HepG2 (cell line): ENCODE results near the gene ZKSCAN4. TPM values are rescaled to one million over a fixed set of nuclear protein-coding genes. Genes with fewer than 3 reads are reported as not detected.

ENCODE experiments used
- FOXC1 ChIP-seq: sonication (generic); formaldehyde crosslinking; IDR thresholded peaks from 2 replicates; pipeline ENCODE4 v1.8.0; 2022; ENCODE audit warnings: mild to moderate bottlenecking, missing genetic modification reagents, borderline replicate concordance
- HOXA3 ChIP-seq: sonication (generic); formaldehyde crosslinking; IDR thresholded peaks from 2 replicates; pipeline ENCODE4 v1.5.0; 2020; ENCODE audit warnings: missing genetic modification reagents
- JDP2 ChIP-seq: sonication (generic); formaldehyde crosslinking; IDR thresholded peaks from 2 replicates; pipeline ENCODE4 v1.8.1; 2022; ENCODE audit warnings: missing genetic modification reagents, borderline replicate concordance
- MAZ ChIP-seq, 2 experiments: sonication (generic) in 1 of 2; formaldehyde crosslinking in 1 of 2; IDR thresholded peaks; 2 replicates each; pipeline versions ENCODE4 v1.5.0 to v1.6.1; 2012 to 2020; ENCODE audit warnings: low read depth in 2 of 2, mild to moderate bottlenecking in 2 of 2, borderline replicate concordance in 1 of 2, improper control_type of control experiment in 1 of 2, low read length in 1 of 2, missing genetic modification reagents in 1 of 2, moderate library complexity in 1 of 2
- NRL ChIP-seq: sonication (generic); formaldehyde crosslinking; IDR thresholded peaks from 2 replicates; pipeline ENCODE4 v1.5.0; 2020; ENCODE audit warnings: missing genetic modification reagents, mild to moderate bottlenecking, moderate library complexity, borderline replicate concordance
- POLR2AphosphoS5 ChIP-seq: IDR thresholded peaks from 2 replicates; pipeline ENCODE4 v1.6.1; 2012; ENCODE audit warnings: low read depth, low read length
- TOE1 ChIP-seq: sonication (generic); formaldehyde crosslinking; IDR thresholded peaks from 2 replicates; pipeline ENCODE4 v1.4.0; 2020; ENCODE audit warnings: mild to moderate bottlenecking, missing genetic modification reagents
- XRCC5 ChIP-seq: fragments of 200-400 bp; formaldehyde crosslinking; optimal IDR thresholded peaks from 2 replicates; pipeline ENCODE3; 2017; ENCODE audit warnings: mild to moderate bottlenecking, low read length
- ZBTB3 ChIP-seq: sonication (generic); formaldehyde crosslinking; IDR thresholded peaks from 2 replicates; pipeline ENCODE4 v1.4.0; 2020; ENCODE audit warnings: low read depth, mild to moderate bottlenecking, moderate library complexity, missing genetic modification reagents, borderline replicate concordance
- ZBTB49 ChIP-seq: sonication (generic); formaldehyde crosslinking; IDR thresholded peaks from 2 replicates; pipeline ENCODE4 v1.4.0; 2020; ENCODE audit warnings: missing genetic modification reagents, borderline replicate concordance
- ZFP91 ChIP-seq: sonication (generic); formaldehyde crosslinking; IDR thresholded peaks from 2 replicates; pipeline ENCODE4 v1.9.0; 2022; ENCODE audit warnings: missing genetic modification reagents, mild to moderate bottlenecking, borderline replicate concordance
- ZNF224 ChIP-seq: sonication (generic); formaldehyde crosslinking; IDR thresholded peaks from 2 replicates; pipeline ENCODE4 v1.5.0; 2020; ENCODE audit warnings: mild to moderate bottlenecking, missing genetic modification reagents
- ZNF619 ChIP-seq: sonication (generic); formaldehyde crosslinking; IDR thresholded peaks from 2 replicates; pipeline ENCODE4 v1.4.0; 2020; ENCODE audit warnings: mild to moderate bottlenecking, missing genetic modification reagents
- ZNF775 ChIP-seq: sonication (generic); formaldehyde crosslinking; IDR thresholded peaks from 2 replicates; pipeline ENCODE4 v1.4.0; 2020; ENCODE audit warnings: missing genetic modification reagents, mild to moderate bottlenecking, moderate library complexity, borderline replicate concordance
- ZNF841 ChIP-seq: sonication (generic); formaldehyde crosslinking; IDR thresholded peaks from 2 replicates; pipeline ENCODE4 v1.8.1; 2023; ENCODE audit warnings: missing genetic modification reagents, borderline replicate concordance
- ZSCAN29 ChIP-seq: sonication (generic); formaldehyde crosslinking; conservative IDR thresholded peaks from 2 replicates; pipeline ENCODE4 v1.4.0; 2020; ENCODE audit warnings: mild to moderate bottlenecking, missing genetic modification reagents
- polyA plus RNA-seq, 8 experiments: library from polyadenylated mRNA; depleted of rRNA in 3 of 8; stranded (reverse) in 7 of 8; unstranded in 1 of 8; fragments of >200 nt; fragmentation: Illumina TruSeq in 4 of 8; extraction: Trizol in 4 of 8; gene quantifications; 2 replicates each; pipeline versions ENCODE4 v1.2.1 to v1.2.3, GENCODE V29; 2011 to 2016; ENCODE audit warnings: low read depth in 4 of 8, missing spikeins in 1 of 8, mixed read lengths in 1 of 8; ENCODE audit not compliant: insufficient read depth in 1 of 8
- total RNA-seq, 5 experiments: library from RNA; depleted of rRNA; stranded (reverse); fragments of >200 nt; fragmentation: Illumina TruSeq; extraction: Trizol; gene quantifications; 2 replicates each; pipeline ENCODE4 v1.2.3, GENCODE V29; 2016; ENCODE audit warnings: low read depth in 1 of 5
- TF ChIP-seq, protein P1 (sequence below): sonication (generic); formaldehyde crosslinking; IDR thresholded peaks from 2 replicates; pipeline ENCODE4 v1.4.0; 2020; ENCODE audit warnings: missing genetic modification reagents
- TF ChIP-seq, protein P2 (sequence below): sonication (generic); formaldehyde crosslinking; IDR thresholded peaks from 2 replicates; pipeline ENCODE4 v1.9.0; 2022; ENCODE audit warnings: low read depth, missing genetic modification reagents

ZKSCAN4 gene
- total and polyA plus RNA-seq, 2 of the 13 experiments (the other 11 are each of a cell fraction or from before 2014, with no cell fraction given), result 2.9 to 7.8 TPM

DNA sequence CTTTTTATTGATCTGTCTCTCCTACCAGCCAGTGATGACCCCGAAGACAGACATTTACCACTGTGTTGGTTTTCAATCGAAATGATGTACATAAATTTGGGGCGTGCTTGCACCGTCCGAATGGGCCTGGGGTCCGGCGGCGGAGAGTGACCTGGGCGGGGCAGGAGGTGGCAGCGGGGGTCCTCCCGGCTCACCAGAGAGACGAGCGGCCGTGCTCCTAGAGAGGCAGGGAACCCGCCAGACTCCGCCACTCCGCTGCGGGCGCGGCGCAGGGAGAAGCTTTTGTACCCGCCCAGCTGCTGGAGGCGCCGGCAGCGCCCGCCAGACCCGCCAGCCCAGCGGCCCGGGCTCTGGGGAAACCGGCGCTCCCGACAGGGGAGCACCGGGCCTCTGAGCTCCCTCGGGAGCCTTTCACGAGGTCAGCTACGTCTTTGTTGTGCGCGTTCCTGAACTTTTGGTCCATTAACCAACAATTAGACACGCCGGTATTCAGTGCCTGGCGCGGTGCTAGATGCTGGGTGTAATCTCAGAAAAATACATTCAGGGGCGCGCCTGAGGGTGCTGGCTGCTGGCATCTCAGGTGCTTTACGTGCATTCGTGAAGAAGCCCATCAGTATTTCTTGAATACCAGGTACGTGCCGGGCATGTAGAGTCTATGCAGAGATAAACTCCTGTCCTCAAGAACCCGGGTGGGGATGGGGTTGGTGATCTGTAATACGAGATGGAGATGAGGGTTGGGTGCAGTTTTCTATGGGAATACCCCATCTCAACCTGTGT is 29.4 kb upstream of the ZKSCAN4 start, which contains the start of gene PGBD1 (continued):
- no peak for TF ChIP-seq ZBTB49
- TF ChIP-seq JDP2 (CRISPR knock-in tag), result no peak
- no peak for TF ChIP-seq ZNF841
- peak; percentile 73; the same call in 1 of the 2 replicates for TF ChIP-seq ZNF224 (CRISPR knock-in tag)
- peak; percentile 88 for TF ChIP-seq ZNF619 (CRISPR knock-in tag)
- TF ChIP-seq HOXA3, result peak; percentile 83
- peak; percentile 67 for TF ChIP-seq POLR2AphosphoS5
- TF ChIP-seq TOE1, result no peak
- no peak for TF ChIP-seq MAZ (IDR thresholded peaks at IDR 0.05; ENCODE audit: borderline replicate concordance, low read depth, low read length)
- peak; percentile 86 for TF ChIP-seq MAZ (CRISPR knock-in tag; IDR thresholded peaks at IDR 0.05; ENCODE audit: low read depth)
- peak; percentile 86 for TF ChIP-seq ZFP91 (CRISPR knock-in tag)
- peak; percentile 72; the same call in 1 of the 2 replicates for TF ChIP-seq FOXC1
- TF ChIP-seq NRL, result peak; percentile 79; the same call in 1 of the 2 replicates
- TF ChIP-seq, protein P1, sequence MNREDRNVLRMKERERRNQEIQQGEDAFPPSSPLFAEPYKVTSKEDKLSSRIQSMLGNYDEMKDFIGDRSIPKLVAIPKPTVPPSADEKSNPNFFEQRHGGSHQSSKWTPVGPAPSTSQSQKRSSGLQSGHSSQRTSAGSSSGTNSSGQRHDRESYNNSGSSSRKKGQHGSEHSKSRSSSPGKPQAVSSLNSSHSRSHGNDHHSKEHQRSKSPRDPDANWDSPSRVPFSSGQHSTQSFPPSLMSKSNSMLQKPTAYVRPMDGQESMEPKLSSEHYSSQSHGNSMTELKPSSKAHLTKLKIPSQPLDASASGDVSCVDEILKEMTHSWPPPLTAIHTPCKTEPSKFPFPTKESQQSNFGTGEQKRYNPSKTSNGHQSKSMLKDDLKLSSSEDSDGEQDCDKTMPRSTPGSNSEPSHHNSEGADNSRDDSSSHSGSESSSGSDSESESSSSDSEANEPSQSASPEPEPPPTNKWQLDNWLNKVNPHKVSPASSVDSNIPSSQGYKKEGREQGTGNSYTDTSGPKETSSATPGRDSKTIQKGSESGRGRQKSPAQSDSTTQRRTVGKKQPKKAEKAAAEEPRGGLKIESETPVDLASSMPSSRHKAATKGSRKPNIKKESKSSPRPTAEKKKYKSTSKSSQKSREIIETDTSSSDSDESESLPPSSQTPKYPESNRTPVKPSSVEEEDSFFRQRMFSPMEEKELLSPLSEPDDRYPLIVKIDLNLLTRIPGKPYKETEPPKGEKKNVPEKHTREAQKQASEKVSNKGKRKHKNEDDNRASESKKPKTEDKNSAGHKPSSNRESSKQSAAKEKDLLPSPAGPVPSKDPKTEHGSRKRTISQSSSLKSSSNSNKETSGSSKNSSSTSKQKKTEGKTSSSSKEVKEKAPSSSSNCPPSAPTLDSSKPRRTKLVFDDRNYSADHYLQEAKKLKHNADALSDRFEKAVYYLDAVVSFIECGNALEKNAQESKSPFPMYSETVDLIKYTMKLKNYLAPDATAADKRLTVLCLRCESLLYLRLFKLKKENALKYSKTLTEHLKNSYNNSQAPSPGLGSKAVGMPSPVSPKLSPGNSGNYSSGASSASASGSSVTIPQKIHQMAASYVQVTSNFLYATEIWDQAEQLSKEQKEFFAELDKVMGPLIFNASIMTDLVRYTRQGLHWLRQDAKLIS (CRISPR knock-in tag), result no peak
- TF ChIP-seq, protein P2, sequence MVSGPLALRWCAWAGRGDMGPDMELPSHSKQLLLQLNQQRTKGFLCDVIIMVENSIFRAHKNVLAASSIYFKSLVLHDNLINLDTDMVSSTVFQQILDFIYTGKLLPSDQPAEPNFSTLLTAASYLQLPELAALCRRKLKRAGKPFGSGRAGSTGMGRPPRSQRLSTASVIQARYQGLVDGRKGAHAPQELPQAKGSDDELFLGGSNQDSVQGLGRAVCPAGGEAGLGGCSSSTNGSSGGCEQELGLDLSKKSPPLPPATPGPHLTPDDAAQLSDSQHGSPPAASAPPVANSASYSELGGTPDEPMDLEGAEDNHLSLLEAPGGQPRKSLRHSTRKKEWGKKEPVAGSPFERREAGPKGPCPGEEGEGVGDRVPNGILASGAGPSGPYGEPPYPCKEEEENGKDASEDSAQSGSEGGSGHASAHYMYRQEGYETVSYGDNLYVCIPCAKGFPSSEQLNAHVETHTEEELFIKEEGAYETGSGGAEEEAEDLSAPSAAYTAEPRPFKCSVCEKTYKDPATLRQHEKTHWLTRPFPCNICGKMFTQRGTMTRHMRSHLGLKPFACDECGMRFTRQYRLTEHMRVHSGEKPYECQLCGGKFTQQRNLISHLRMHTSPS (CRISPR knock-in tag), result no peak
- peak; percentile 61 for TF ChIP-seq XRCC5
- no peak for TF ChIP-seq ZNF775 (CRISPR knock-in tag)
- TF ChIP-seq ZSCAN29 (CRISPR knock-in tag), result no peak; the same call in 1 of the 2 replicates
- TF ChIP-seq ZBTB3, result no peak
